ENCODE data around the gene MRPL58.
"Not testable (repeated sequence)": the region's sequence is repeated elsewhere in the genome, so short reads cannot be mapped to it uniquely, and the experiment has no call there.

DNA sequence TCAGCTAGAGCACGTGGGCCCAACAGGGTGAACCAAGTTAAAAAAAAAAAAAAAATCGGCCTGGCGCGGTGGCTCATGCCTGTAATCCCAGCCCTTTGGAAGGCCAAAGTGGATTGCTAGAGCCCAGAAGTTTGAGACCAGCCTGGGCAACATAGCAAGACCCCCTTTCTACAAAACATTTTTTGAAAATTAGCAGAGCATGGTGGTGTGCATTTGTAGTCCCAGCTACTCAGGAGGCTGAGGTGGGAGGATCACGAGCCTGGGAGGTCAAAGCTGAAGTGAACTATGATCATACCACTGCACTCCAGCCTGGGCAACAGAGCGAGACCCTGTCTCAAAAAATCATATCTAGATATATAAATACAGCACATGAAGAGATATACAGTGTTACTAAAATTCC, 6.4 kb upstream of the MRPL58 start:
- TF ChIP-seq, protein P1, sequence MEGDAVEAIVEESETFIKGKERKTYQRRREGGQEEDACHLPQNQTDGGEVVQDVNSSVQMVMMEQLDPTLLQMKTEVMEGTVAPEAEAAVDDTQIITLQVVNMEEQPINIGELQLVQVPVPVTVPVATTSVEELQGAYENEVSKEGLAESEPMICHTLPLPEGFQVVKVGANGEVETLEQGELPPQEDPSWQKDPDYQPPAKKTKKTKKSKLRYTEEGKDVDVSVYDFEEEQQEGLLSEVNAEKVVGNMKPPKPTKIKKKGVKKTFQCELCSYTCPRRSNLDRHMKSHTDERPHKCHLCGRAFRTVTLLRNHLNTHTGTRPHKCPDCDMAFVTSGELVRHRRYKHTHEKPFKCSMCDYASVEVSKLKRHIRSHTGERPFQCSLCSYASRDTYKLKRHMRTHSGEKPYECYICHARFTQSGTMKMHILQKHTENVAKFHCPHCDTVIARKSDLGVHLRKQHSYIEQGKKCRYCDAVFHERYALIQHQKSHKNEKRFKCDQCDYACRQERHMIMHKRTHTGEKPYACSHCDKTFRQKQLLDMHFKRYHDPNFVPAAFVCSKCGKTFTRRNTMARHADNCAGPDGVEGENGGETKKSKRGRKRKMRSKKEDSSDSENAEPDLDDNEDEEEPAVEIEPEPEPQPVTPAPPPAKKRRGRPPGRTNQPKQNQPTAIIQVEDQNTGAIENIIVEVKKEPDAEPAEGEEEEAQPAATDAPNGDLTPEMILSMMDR (IDR thresholded peaks at IDR 0.05 in 4 of 5, conservative IDR thresholded peaks at IDR 0.05 in 1 of 5) = not testable (repeated sequence)
- not testable (repeated sequence) for TF ChIP-seq POLR2A (IDR thresholded peaks at IDR 0.05)

Data from gastrocnemius medialis (tissue), 4 donors.